RWPE2 (cell line): ENCODE results near the gene ZNF101.

ENCODE experiments used
- ATAC-seq: fragments of 200-7000 bp; cut with Tn5 transposase; 3 replicates; pipeline ENCODE4 v1.9.1; 2021; ENCODE audit warnings: low read depth
- DNase-seq: peaks from one replicate; pipeline ENCODE4 v3.0.0-alpha.2; 2020; ENCODE audit warnings: low spot score
- H3K27ac ChIP-seq: fragments of 450-650 bp; 2 replicates; pipeline ENCODE4 v1.5.1; 2017; ENCODE audit warnings: mild to moderate bottlenecking; ENCODE audit not compliant: poor library complexity, severe bottlenecking
- H3K27me3 ChIP-seq: fragments of 250-450 bp; sonication (Bioruptor Pico); 2 replicates; pipeline ENCODE4 v1.5.1; 2021; ENCODE audit warnings: mild to moderate bottlenecking, moderate library complexity; ENCODE audit not compliant: insufficient read depth, poor library complexity, severe bottlenecking
- H3K36me3 ChIP-seq: fragments of 250-450 bp; sonication (Bioruptor Pico); 2 replicates; pipeline ENCODE4 v1.5.1; 2020; ENCODE audit warnings: low read depth, mild to moderate bottlenecking, moderate library complexity
- H3K4me1 ChIP-seq: fragments of 250-450 bp; sonication (Bioruptor Pico); 2 replicates; pipeline ENCODE4 v1.5.1; 2021; ENCODE audit warnings: mild to moderate bottlenecking, moderate library complexity; ENCODE audit not compliant: insufficient read depth, poor library complexity, severe bottlenecking
- H3K4me3 ChIP-seq: fragments of 250-450 bp; sonication (Bioruptor Pico); 2 replicates; pipeline ENCODE4 v1.5.1; 2021; ENCODE audit warnings: mild to moderate bottlenecking, moderate library complexity; ENCODE audit not compliant: severe bottlenecking
- H3K9me3 ChIP-seq: fragments of 250-450 bp; sonication (Bioruptor Pico); 2 replicates; pipeline ENCODE4 v1.5.1; 2021; ENCODE audit warnings: mild to moderate bottlenecking, moderate library complexity; ENCODE audit not compliant: severe bottlenecking
- CTCF ChIP-seq: fragments of 450-650 bp; IDR thresholded peaks from one replicate; pipeline ENCODE4 v1.5.1; 2017; ENCODE audit warnings: mild to moderate bottlenecking, moderate library complexity; ENCODE audit not compliant: poor library complexity, severe bottlenecking

Gene ZNF101

GRCh38 chr19:19668230-19669012 lies at the start of gene ZNF101:
Gene ZNF101 (plus strand): TSS chr19:19668839. CDS start chr19:19668964, 125 bp downstream.
- H3K4me1 ChIP-seq: no peaks in the 10 kb centered on the region
- TF ChIP-seq CTCF: no peak
- no peaks in the 10 kb centered on the region for H3K9me3 ChIP-seq
- H3K27ac ChIP-seq: peak within 1 kb of the TSS; percentile 83
- H3K27me3 ChIP-seq: no peaks in the 10 kb centered on the region
- DNase-seq: peak; percentile 93
- ATAC-seq: peak; percentile 79
- peaks cover 18% of the 10 kb centered on the region for H3K36me3 ChIP-seq
- H3K4me3 ChIP-seq: peak within 1 kb of the TSS; percentile 93

- no peak overlapping the region for H3K4me3 ChIP-seq
- H3K27ac ChIP-seq: no peak overlapping the region
- no peaks in the 10 kb centered on the region for H3K9me3 ChIP-seq
- H3K36me3 ChIP-seq: 0 out of 2 replicates have a peak, but pooled peaks cover 2% of the 10 kb centered on the region
- no peaks in the 10 kb centered on the region for H3K27me3 ChIP-seq
- TF ChIP-seq CTCF: no peak
- DNase-seq (no peak), ATAC-seq (no peak)
- H3K4me1 ChIP-seq: peaks cover 2% of the 10 kb centered on the region
Observed at GRCh38 chr19:19619181-19619848, 49.3 kb upstream of the ZNF101 start.

- H3K4me1 ChIP-seq: no peaks in the 10 kb centered on the region
- H3K36me3 ChIP-seq: no peaks in the 10 kb centered on the region
- no peak for ATAC-seq
- H3K27ac ChIP-seq: no peak overlapping the region
- TF ChIP-seq CTCF: no peak
- no peak overlapping the region for H3K4me3 ChIP-seq
- no peak for DNase-seq
- H3K27me3 ChIP-seq: no peaks in the 10 kb centered on the region
- no peaks in the 10 kb centered on the region for H3K9me3 ChIP-seq
Observed at GRCh38 chr19:19619849-19620210, 48.8 kb upstream of the ZNF101 start.

- DNase-seq: no peak
- no peak for TF ChIP-seq CTCF
- ATAC-seq: no peak
Observed at GRCh38 chr19:19623383-19623782, 45.3 kb upstream of the ZNF101 start.

More at GRCh38 chr19:19623383-19623782, 45.3 kb upstream of the ZNF101 start:
- Histone ChIP-seq H3K4me3 (no peak overlapping the region), H3K9me3 (no peaks in the 10 kb centered on the region), H3K27me3 (no peaks in the 10 kb centered on the region), H3K27ac (no peak overlapping the region), H3K4me1 (no peaks in the 10 kb centered on the region), H3K36me3 (no peaks in the 10 kb centered on the region)
